HG03575 (cell line): ENCODE data around the gene ITSN2.
"Not testable (repeated sequence)": the region's sequence is repeated elsewhere in the genome, so short reads cannot be mapped to it uniquely, and the experiment has no call there.

Experiments
- ATAC-seq: cut with Tn5 transposase; IDR thresholded peaks from one replicate; pipeline ENCODE4 v1.9.1; 2021; ENCODE audit not compliant: unreplicated experiment, insufficient number of reproducible peaks, low FRiP score; ENCODE audit errors: extremely low read depth

Gene ITSN2

DNA sequence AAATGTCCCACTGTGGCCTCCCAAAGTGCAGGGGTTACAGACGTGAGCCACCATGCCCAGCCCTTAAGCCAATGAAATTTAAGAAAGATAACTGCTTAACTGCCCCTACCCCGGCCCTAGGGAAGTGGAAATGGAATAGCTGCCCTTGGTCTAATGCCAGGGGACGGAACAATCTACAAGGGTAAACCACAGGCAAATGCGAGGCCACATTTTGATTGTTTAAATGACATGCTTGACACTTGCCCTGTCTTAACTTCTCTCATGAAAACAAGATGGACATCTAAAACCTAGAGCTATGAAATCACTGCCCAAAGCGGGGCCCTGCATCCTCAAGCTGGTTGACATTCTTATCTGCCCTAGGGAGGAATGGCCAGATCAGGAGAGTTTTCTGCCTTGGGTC is 5.5 kb upstream of the ITSN2 start:
- no peak for ATAC-seq

DNA sequence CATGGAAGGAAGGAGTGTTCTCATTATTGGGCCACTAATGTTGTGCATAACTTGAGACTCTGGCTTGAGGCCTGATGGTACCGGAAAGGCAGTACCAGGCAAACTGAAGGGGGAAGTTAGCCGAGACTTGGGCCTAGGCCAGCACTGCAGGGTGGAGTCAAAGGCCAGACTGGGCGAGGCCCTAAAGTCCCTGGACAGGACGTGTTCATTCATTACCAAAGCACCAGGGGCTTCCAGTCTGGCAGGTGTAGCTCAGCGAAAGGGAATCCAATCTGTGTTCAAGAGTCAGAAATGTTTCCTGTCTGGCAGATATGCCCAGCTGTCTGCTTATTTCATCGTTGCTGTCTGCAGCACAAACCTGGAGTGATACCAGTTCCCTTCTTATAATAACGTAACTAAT is 4.7 kb upstream of the ITSN2 start:
- no peak for ATAC-seq

- ATAC-seq, result no peak
Observed at GRCh38 chr2:24363301-24363700, 3.0 kb upstream of the ITSN2 start.

GRCh38 chr2:24362253-24362652 is 1.9 kb upstream of the ITSN2 start:
- no peak for ATAC-seq

- ATAC-seq, result no peak
Observed at GRCh38 chr2:24360963-24361330, 611 bp upstream of the ITSN2 start.

GRCh38 chr2:24359129-24360049 is 947 bp downstream of the ITSN2 start:
- no peak for ATAC-seq

DNA sequence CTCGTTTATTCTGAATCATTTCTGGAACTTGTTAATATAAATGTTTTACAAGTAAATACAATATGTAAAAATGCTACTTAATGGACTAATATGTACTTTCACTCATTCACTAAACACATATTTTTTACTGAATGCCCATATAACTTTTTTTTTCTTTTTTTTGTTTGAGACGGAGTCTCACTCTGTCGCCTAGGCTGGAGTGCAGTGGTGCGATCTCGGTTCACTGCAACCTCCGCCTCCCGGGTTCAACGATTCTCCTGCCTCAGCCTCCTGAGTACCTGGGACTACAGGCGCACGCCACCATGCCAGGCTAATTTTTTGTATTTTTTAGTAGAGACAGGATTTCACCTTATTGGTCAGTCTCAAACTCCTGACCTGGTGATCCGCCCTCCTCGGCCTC is 2.6 kb downstream of the ITSN2 start:
- not testable (repeated sequence) for ATAC-seq

DNA sequence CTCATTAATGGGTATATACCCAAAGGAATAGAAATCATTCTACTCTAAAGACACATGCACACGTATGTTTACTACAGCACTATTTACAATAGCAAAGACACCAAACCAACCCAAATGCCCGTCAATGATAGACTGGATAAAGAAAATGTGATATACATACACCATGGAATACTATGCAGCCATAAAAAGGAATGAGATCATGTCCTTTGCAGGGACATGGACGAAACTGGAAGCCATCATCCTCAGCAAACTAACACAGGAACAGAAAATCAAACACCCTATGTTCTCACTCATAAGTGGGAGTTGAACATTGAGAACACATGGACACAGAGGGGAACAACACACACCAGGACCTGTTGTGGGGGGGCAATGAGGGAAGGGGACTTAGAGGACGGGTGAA is 3.2 kb downstream of the ITSN2 start:
- ATAC-seq, result not testable (repeated sequence)

DNA sequence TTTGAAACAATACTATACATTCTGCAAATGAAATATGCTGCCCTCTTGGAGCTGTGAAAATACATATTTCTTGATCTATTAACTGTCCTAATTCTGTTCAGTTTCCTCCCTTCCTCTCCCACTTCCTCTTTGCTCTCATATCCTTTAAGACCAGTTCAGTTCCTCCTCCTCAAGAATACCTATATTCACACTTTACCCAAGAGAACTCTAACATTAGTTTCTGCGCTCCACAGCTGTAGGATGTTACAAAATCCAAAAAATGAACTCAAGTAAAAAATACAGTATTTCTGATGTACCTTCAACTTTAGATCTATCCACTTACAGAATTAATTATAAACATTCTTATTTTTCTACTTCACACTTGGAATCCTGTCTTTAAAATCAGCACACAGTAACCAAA is 5.4 kb downstream of the ITSN2 start:
- no peak for ATAC-seq

DNA sequence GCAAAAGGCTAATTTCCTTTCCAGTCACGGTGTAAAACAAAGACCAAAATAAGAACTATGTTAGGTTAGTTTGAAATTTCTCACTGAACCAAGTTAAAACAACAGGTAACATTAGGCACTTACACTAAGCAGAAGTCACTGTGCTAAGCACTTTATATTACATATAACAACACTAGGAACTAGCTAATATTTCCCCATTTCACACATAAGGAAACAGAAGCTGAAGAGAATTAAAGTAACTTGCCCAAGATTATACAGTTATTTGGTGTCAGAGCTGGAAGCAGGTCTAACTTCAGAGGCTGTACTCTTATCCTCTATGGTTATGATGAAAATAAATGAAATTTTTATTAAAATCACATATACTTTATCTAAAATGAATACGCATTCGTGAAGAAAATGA is 5.9 kb downstream of the ITSN2 start:
- no peak for ATAC-seq

- no peak for ATAC-seq
Observed at GRCh38 chr2:24353973-24354372, 6.4 kb downstream of the ITSN2 start.

DNA sequence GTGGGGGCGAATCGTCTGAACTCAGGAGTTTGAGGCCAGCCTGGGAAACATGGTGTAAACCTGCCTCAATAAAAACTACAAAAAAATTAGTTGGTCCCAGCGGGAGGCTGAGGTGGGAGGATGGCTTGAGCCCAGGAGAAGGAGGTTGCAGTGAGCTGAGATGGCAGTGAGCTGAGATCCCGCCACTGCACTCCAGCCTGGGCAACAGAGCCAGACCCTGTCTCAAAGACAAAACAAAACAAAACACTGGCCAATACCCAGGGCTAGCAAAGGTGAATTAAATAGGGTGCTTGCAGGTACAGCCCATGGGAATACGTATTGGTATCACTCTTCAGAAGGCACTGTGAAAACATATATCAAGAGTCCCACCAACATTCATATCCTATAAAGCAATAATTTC is 7.0 kb downstream of the ITSN2 start:
- no peak for ATAC-seq

DNA sequence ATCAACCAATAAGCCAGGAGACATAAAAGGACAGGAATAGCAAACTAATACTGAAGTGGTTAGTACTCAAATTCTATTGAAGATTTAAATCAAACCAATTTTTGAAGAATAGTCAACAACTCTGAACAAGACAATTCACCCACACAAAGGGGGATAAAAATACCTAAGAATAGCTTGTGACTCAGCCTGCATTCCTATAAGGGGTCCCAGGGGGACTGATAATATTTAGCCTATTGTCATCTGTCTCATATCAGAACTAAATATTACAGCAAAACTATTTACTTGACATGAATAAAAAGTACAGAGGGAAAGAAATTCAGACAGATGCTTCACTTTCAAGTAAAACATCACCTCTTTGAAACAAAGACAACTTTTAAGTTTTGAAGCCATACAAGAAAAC is 7.7 kb downstream of the ITSN2 start:
- no peak for ATAC-seq

DNA sequence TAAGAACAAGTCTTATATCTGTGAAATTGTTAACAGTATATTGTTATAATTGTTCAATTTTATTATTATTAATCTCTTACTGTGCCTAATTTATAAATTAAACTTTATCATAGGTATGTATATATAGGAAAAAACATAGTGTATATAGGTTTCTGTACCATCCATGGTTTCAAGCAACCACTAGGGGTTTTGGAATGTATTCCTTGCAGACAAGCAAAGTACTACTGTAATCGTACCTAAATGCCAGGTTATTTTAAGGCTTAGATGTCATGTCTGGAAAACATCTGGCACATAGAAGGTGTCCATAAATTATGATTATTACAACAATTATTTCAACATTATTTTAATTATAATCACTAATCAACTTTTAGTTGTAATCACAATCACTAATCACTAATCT is 8.4 kb downstream of the ITSN2 start:
- ATAC-seq, result no peak

GRCh38 chr2:24351627-24351938 is 8.8 kb downstream of the ITSN2 start:
- ATAC-seq, result no peak

DNA sequence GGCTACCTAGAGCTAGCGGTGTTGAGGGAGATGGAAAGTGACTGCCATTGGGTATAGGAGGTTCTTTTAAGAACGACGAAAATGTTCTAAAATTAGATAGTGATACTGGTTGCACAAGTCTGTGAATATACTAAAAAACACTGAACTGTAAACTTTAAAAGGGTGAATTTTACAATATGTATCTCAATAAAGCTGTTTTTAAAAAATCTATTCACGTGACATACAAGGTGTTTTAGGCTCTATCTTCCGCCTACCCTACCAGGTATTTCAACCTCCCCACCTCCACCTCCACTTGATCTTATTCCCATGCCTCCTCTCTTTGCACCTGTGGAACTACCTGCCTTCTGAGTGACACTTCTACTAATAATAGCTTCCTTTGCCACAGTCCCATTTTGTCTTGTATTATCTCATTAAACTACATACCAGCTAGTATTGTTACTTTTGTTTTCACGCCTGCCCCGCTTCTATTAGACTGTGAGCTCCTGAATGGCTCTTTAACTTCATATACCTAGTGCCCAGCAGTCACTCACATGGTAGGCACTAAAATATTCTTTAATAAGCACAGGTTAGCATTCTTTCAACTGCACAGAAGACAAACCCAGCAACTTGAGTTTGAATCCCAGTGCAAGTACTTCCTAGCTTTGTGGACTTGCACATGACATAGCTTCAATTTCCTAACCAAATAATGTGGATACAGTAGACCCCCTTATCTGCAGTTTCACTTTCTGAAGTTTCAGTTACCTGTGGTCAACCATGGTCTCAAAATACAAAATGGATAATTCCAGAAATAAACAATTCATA is 9.3 kb downstream of the ITSN2 start:
- ATAC-seq, result no peak

- no peak for ATAC-seq
Observed at GRCh38 chr2:24349097-24349496, 11.2 kb downstream of the ITSN2 start.

- ATAC-seq, result no peak
Observed at GRCh38 chr2:24345937-24346336, 14.4 kb downstream of the ITSN2 start.

GRCh38 chr2:24343225-24343882 is 17.0 kb downstream of the ITSN2 start:
- no peak for ATAC-seq
